Measurements from ENCODE around the gene CYP2C18. TPM values are rescaled to one million over a fixed set of nuclear protein-coding genes. Genes with fewer than 3 reads are reported as not detected.
A peak's percentile ranks its signal among the peaks of the same experiment; 100 is the strongest.

The CYP2C18 gene
- total and polyA plus RNA-seq, 2 of the 13 experiments (the other 11 are each of a cell fraction or from before 2014, with no cell fraction given): 0.07 TPM; not detected in 1

GRCh38 chr10:94673614-94674321 lies 9.8 kb upstream of the CYP2C18 start:
- no peaks in the 10 kb centered on the region for H4K20me1 ChIP-seq (ENCODE audit: insufficient read depth, low read length)
- no peaks in the 10 kb centered on the region for H3K79me2 ChIP-seq (ENCODE audit: insufficient read depth, low read length)
- H3K4me3 ChIP-seq (replicated peaks in 1 of 3; ENCODE audit: insufficient read depth in 1 of 3, low read depth in 2 of 3, low read length in 3 of 3): no peak overlapping the region
- ChIA-PET POLR2A (no interaction called here), CTCF (ENCODE audit: low intra/inter-chr PET ratio, low total read pairs) (no interaction called here)
- no peaks in the 10 kb centered on the region for H3K9me3 ChIP-seq (ENCODE audit: low read length)
- H2AFZ ChIP-seq (ENCODE audit: low read length): no peak overlapping the region
- no peaks in the 10 kb centered on the region for H3K27me3 ChIP-seq (ENCODE audit: control insufficient read depth in 1 of 2, insufficient read depth in 2 of 2, low read length in 2 of 2)
- peaks cover 10% of the 10 kb centered on the region for H3K4me1 ChIP-seq (ENCODE audit: insufficient read depth, low read length)
- no peak overlapping the region for H3K27ac ChIP-seq (ENCODE audit: extremely low read length, insufficient read depth, low read length)
- DNase-seq (ENCODE audit: low spot score) (no peak), FAIRE-seq (no peak), ATAC-seq (no peak)
- BruUV-seq (replicated peaks): no TSS peak
- no peaks in the 10 kb centered on the region for H3K36me3 ChIP-seq (replicated peaks in 1 of 2; ENCODE audit: control insufficient read depth in 1 of 2, insufficient read depth in 2 of 2, low read length in 2 of 2)
- WGBS (ENCODE audit: low lambda C conversion rate): 96% methylated on average over 1 of the region's 1 CpG
- no peak overlapping the region for H3K4me2 ChIP-seq (ENCODE audit: low read depth, low read length)
- in situ Hi-C loops (cut with HindIII; ENCODE audit: extremely low pct_ligation_motif_present, low pct_unique_long_range_greater_than_20kb): no loop called here
- intact Hi-C loops (cut with micrococcal nuclease; ENCODE audit: unreplicated experiment): no loop called here
- H3K9ac ChIP-seq (ENCODE audit: insufficient read depth, low read depth, low read length): no peak overlapping the region
- no peak for TF ChIP-seq ATF7-NPFF (CRISPR knock-in tag; IDR thresholded peaks at IDR 0.05; ENCODE audit: low read depth)
- peak; percentile 89 for TF ChIP-seq ATF7 (IDR thresholded peaks at IDR 0.05)
- no peak for TF ChIP-seq ATF7 (CRISPR knock-in tag; IDR thresholded peaks at IDR 0.05)
- no peak for TF ChIP-seq MXI1 (IDR thresholded peaks at IDR 0.05; ENCODE audit: borderline replicate concordance, low read depth, low read length)
- TF ChIP-seq PAWR (CRISPR knock-in tag; IDR thresholded peaks at IDR 0.05; ENCODE audit: borderline replicate concordance): no peak
- TF ChIP-seq UBTF (CRISPR knock-in tag; IDR thresholded peaks at IDR 0.05): no peak
- no peak for TF ChIP-seq MAFK (conservative IDR thresholded peaks at IDR 0.05 in 1 of 2, IDR thresholded peaks at IDR 0.05 in 1 of 2; ENCODE audit: low read length in 2 of 2)
- peak; percentile 63 for TF ChIP-seq CREB1 (IDR thresholded peaks at IDR 0.05)
- TF ChIP-seq CREB1 (CRISPR knock-in tag; IDR thresholded peaks at IDR 0.05): no peak
- no peak for TF ChIP-seq ZNF296 (CRISPR knock-in tag; conservative IDR thresholded peaks at IDR 0.05)
- no peak for TF ChIP-seq ZFAT (CRISPR knock-in tag; conservative IDR thresholded peaks at IDR 0.05)
- no peak for TF ChIP-seq GRHL1 (CRISPR knock-in tag; conservative IDR thresholded peaks at IDR 0.05)
- no peak for TF ChIP-seq ZNF552 (CRISPR knock-in tag; IDR thresholded peaks at IDR 0.05; ENCODE audit: borderline replicate concordance)
- no peak for TF ChIP-seq KDM1A (CRISPR knock-in tag; IDR thresholded peaks at IDR 0.05)
- TF ChIP-seq ZNF260 (CRISPR knock-in tag; IDR thresholded peaks at IDR 0.05; ENCODE audit: borderline replicate concordance, low read depth): no peak
- TF ChIP-seq ATF3 (CRISPR knock-in tag; IDR thresholded peaks at IDR 0.05): 0 out of 2 replicates have a peak, but pooled peaks have one; percentile 22
- TF ChIP-seq NR2F1 (CRISPR knock-in tag; IDR thresholded peaks at IDR 0.05): no peak
